AG04449 (cell line): ENCODE measurements around the gene LCN10.

Experiments used
- CTCF ChIA-PET: fragments of 350-600 bp; formaldehyde crosslinking; extraction: SDS; loops from one replicate; lab custom pipeline; 2021; ENCODE audit warnings: antibody characterized with exemption; lab: Yijun Ruan, JAX
- POLR2A ChIA-PET: fragments of 400-600, 350-600 bp; formaldehyde crosslinking; extraction: SDS; loops from one replicate; lab custom pipeline; 2020; ENCODE audit warnings: antibody characterized with exemption, inconsistent platforms; lab: Yijun Ruan, JAX
- DNase-seq: peaks from one replicate; pipeline ENCODE4 v3.0.0-alpha.2; 2010; ENCODE audit warnings: low read depth, low spot score
- H3K4me3 ChIP-seq: 2 replicates; pipeline ENCODE4 v1.5.1; 2011; ENCODE audit warnings: low read depth, mild to moderate bottlenecking, control low read depth, low read length
- TF ChIP-seq, protein P1 (sequence below): IDR thresholded peaks from one replicate; pipeline ENCODE4 v1.5.1; 2011; ENCODE audit warnings: mild to moderate bottlenecking, moderate library complexity, low read length, control low read depth, inconsistent platforms; ENCODE audit not compliant: insufficient read depth; ENCODE audit errors: missing control alignments

The LCN10 gene

DNA sequence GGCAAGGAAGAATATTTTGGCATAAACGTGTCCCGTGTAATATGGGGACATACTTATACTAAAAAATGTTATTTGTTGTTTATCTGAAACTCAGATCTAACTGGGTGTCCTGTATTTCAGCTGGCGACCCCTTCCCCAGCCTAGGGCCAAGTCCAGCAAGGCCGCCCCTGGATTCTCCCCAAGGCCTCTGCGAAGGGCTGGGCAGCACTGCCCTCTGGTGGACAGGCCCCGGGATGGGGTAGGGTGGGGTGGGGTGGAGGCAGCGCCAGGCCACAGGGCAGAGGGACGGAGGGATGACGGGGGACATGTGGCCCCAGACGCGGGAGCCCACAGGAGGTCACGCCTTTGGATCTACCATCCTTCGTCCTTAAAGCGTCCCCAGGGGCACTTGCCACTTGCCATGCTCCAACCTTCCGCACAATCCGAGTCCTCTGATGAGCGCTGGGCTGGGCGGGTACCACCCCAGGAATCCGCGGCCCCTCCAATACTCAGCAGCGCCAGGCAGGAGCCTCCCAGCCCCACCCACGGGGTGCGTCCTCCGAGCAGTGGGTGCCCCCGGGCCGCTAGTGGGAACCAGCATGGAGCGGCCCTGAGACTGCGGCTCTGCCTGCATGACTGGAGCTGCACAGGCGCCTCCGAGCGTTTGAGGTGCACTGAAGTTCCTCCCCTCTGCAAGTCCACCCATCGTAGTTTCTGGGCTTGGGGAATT is 48.4 kb downstream of the LCN10 start:
- DNase-seq = no peak
- CTCF ChIA-PET = interaction anchor here (0.8 to 2.1 kb wide), 8 partner anchors 9 to 210 kb away, joined by 3 to 6 read pairs (median 4); no protein-coding TSS in a partner anchor
- POLR2A ChIA-PET = no interaction called here
- TF ChIP-seq, protein P1, sequence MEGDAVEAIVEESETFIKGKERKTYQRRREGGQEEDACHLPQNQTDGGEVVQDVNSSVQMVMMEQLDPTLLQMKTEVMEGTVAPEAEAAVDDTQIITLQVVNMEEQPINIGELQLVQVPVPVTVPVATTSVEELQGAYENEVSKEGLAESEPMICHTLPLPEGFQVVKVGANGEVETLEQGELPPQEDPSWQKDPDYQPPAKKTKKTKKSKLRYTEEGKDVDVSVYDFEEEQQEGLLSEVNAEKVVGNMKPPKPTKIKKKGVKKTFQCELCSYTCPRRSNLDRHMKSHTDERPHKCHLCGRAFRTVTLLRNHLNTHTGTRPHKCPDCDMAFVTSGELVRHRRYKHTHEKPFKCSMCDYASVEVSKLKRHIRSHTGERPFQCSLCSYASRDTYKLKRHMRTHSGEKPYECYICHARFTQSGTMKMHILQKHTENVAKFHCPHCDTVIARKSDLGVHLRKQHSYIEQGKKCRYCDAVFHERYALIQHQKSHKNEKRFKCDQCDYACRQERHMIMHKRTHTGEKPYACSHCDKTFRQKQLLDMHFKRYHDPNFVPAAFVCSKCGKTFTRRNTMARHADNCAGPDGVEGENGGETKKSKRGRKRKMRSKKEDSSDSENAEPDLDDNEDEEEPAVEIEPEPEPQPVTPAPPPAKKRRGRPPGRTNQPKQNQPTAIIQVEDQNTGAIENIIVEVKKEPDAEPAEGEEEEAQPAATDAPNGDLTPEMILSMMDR = peak; percentile 81
- H3K4me3 ChIP-seq = no peak overlapping the region

DNA sequence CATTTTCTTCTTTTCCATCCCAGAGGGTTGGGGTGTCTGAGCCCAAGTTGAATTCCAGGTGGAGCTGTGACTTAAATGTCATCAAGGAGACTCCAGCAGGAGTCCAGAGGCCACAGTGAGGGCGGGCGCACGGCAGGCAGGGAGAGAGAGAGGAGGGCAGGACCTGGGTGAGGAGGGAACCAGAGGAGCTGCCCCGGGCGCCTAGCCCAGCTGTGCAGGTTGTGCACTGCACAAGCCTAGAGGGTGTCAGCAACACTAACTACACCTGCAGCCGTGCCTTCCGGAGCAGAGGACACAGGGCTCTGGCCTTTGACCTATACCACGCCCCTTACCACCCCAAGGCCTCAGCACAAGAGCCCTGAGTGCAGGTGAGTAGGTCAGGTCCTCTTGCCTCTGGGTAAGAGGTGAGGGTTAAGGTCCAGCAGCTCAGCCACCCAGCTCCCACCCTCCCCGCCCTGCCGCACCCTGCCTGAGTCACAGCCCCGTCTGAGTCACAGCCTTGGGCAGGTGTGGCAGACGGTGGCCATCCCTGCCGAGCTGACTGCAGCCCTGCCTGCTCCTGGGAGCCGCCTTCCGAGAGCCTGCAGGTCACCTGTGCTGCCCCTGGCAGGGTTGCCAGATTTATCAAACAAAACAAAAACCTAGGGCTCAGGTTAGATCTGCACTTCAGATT is 49.1 kb downstream of the LCN10 start:
- H3K4me3 ChIP-seq = no peak overlapping the region
- ChIA-PET CTCF (interaction anchor here (0.8 to 2.1 kb wide), 7 partner anchors 13 to 208 kb away, joined by 3 to 7 read pairs (median 4); no protein-coding TSS in a partner anchor), POLR2A (no interaction called here)
- DNase-seq = no peak
- TF ChIP-seq, protein P1 = no peak

DNA sequence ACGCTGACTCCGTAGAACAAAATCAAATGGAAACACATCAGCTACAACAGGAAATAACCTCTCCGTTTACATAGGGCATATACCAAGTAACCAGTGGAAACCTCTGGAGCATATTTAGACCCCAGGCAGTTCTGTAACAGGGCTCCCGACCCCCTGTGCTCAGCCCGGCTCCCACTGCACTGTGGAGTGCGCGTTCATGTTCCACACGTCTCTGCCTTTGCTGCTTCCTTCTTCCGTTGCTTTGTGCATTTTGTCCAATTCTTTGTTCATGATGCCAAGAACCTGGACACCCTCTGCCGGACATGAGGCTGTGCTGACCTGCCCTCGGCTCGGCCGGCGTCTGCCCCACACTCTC is 49.6 kb downstream of the LCN10 start:
- CTCF ChIA-PET = interaction anchor here (0.6 to 1.7 kb wide), 3 partner anchors 13 to 30 kb away, joined by 3 to 7 read pairs (median 4); no protein-coding TSS in a partner anchor
- no peak overlapping the region for H3K4me3 ChIP-seq
- DNase-seq = no peak
- POLR2A ChIA-PET = no interaction called here
- TF ChIP-seq, protein P1 = no peak

DNA sequence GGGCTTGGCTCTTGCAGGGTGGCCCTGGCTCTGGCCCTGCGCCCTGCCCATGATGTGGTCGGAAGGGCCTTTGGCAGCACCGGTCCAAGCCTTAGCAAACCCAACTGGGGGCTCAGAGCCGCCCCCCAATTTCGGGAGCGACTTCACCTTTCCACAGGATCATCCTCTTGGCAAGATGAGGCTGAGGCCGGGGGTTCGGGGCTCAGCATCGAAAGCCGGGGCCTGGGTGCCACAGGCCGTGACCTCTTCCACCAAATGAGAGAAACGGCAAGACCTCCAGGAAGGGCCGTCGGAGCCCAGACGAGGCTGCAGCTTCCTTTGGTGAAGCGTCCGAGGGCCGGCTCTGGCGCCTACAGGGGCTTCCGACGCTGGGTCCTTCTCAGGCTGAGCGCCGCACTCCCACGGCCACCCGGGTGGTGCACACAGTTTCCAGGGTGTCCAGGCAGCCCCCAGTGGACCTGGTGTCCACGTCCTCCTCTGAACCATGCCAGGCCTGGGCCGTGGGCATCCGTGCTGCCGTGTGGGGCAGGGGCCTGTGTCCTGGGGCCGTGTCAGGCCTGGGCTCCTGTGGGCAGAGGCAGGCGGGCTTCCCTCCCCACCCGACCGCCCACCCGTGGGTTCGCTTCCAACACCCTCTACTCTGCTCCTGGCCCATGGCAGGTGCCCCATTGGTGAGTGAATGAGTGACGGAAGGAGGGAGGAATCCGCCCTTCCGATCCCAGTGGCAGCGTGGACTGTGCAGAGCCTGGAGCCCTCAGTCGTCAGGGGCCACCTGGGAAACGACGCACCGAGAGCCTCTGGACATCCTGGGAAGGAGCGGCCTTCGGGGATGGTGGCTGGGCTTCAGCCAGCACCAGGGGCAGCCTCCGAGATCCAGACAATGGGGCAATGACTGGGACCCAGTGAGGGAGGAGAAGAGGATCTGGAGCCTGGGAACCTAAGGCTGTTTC is 50.3 kb downstream of the LCN10 start:
- ChIA-PET POLR2A (no interaction called here), CTCF (interaction anchor here (0.6 to 1.7 kb wide), 3 partner anchors 14 to 31 kb away, joined by 3 to 7 read pairs (median 4); no protein-coding TSS in a partner anchor)
- H3K4me3 ChIP-seq = no peak overlapping the region
- DNase-seq = no peak
- TF ChIP-seq, protein P1 = no peak

DNA sequence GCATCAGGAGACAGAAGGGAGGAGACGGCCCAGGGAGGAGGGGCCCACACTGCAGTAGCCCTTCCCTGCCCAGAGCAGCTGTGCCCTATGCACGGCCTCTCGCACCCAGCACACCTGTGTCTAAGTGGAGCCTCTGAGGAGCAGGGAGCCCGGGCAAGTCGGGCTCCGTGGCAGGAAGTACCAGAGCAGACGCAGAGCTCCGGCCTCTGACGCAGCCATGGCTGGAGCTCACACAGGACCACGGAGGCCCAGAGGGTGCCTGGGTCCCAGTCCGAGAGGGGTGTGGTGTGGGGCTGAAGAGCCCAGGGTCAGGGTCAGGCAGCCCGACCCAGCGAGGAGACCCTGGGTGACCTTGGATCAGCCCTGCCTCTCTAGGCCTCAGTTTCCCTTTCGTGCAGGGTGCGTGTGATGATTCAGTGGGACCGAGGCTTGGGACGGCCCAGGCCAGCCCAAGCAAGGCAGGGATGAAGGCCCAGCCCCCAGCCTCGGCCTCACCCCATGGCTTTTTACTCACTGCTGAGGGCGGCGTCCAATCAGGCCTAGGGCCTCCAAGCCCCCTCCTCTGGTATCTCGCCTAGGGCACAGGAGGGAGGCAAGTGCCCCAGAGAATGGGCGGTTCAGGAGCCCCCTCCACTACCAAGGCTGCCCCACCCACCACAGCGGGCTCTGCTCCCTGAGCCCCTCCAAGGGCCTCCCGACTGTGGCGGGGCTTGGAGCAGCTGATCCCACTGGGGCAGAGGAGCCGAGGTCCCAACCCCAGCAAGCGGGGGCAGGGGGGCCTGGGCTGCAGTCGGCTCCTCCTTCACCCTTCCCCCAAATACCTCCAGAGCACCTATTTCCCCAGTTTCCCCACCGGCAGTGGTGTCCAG is 51.2 kb downstream of the LCN10 start:
- TF ChIP-seq, protein P1 = no peak
- CTCF ChIA-PET = interaction anchor here (1.1 kb wide), 1 partner anchor 207 kb away, joined by 3 read pairs; no protein-coding TSS in a partner anchor
- H3K4me3 ChIP-seq = no peak overlapping the region
- POLR2A ChIA-PET = no interaction called here
- no peak for DNase-seq
